Neural progenitor cell (in vitro differentiated cells): ENCODE results near the gene RNU1-4. TPM values are rescaled to one million over a fixed set of nuclear protein-coding genes. Genes with fewer than 3 reads are reported as not detected.

ENCODE experiments used
- small RNA-seq: library from RNA; depleted of rRNA; stranded (forward); fragments of <200 nt; gene quantifications from one replicate; pipeline ENCODE3, GENCODE V24; 2015
- total RNA-seq: library from RNA; depleted of rRNA; stranded (reverse); fragments of >200 nt; gene quantifications from 2 replicates; pipeline ENCODE4 v1.2.3, GENCODE V29; 2015; ENCODE audit warnings: low replicate concordance

Gene RNU1-4
- total RNA-seq, 1 donor from 2014 or later = under 0.01 TPM

Small RNAs within 50 kb of the gene (small RNA-seq; reads per million reads assigned to genes)
- not detected for gene RNU1-4

Other genes starting within 250 kb of the RNU1-4 start
- under 0.01 TPM in 2 replicates for gene RNU1-1, start 226.2 kb upstream of the RNU1-4 start, total RNA-seq
- gene NBPF1, start 127.0 kb upstream of the RNU1-4 start, total RNA-seq = 54.9 and 69.9 TPM in 2 replicates
- under 0.01 TPM in 2 replicates for gene RNU1-3, start 73.6 kb upstream of the RNU1-4 start, total RNA-seq
- under 0.01 TPM in 2 replicates for gene RNU1-2, start 155.5 kb downstream of the RNU1-4 start, total RNA-seq
- gene CROCC, start 181.4 kb downstream of the RNU1-4 start, total RNA-seq = 15.2 and 76.7 TPM in 2 replicates
- gene MFAP2, start 240.1 kb downstream of the RNU1-4 start, total RNA-seq = 68.8 and 160 TPM in 2 replicates